Panc1 (cell line): ENCODE data around the gene CBX4. TPM values are rescaled to one million over a fixed set of nuclear protein-coding genes. Genes with fewer than 3 reads are reported as not detected.

Experiments used
- ATAC-seq: fragments of 200-7000 bp; cut with Tn5 transposase; 2 replicates; pipeline ENCODE4 v1.9.1; 2020; ENCODE audit warnings: mild to moderate bottlenecking, moderate library complexity
- BruUV-seq: library from RNA; stranded (reverse); fragments of 400-500 nt; replicated peaks from 2 replicates; lab custom pipeline; 2021; lab: Mats Ljungman, UMichigan
- CTCF ChIA-PET: fragments of 300-600 bp; sonication (Branson Sonifier 250); formaldehyde crosslinking; loops from one replicate; lab custom pipeline; 2022; ENCODE audit warnings: antibody characterized with exemption; lab: Charles Lee
- POLR2A ChIA-PET: fragments of 300-600 bp; sonication (Branson Sonifier 250); formaldehyde crosslinking; loops from one replicate; lab custom pipeline; 2022; ENCODE audit warnings: antibody characterized with exemption; lab: Charles Lee
- DNase-seq: peaks from one replicate; pipeline ENCODE4 v3.0.0-alpha.2; 2010; ENCODE audit warnings: low read depth, low spot score
- H3K27ac ChIP-seq: 2 replicates; pipeline ENCODE4 v1.5.1; 2011; ENCODE audit warnings: mild to moderate bottlenecking, low read length, inconsistent platforms
- H3K27me3 ChIP-seq: fragments of 200-500 bp; sonication (Bioruptor generic); 2 replicates; pipeline ENCODE4 v1.6.0; 2014; ENCODE audit warnings: low read length, inconsistent platforms; ENCODE audit not compliant: control insufficient read depth, insufficient read depth
- H3K36me3 ChIP-seq: fragments of 200-500 bp; sonication (Bioruptor generic); 2 replicates; pipeline ENCODE4 v1.5.1; 2014; ENCODE audit warnings: inconsistent platforms, mild to moderate bottlenecking, low read length, moderate library complexity; ENCODE audit not compliant: control insufficient read depth, insufficient read depth
- H3K4me1 ChIP-seq: 2 replicates; pipeline ENCODE4 v1.5.1; 2011; ENCODE audit warnings: inconsistent platforms, mild to moderate bottlenecking, low read length, moderate library complexity; ENCODE audit not compliant: control insufficient read depth, insufficient read depth
- H3K4me3 ChIP-seq, 2 experiments: 2 replicates each; pipeline ENCODE4 v1.5.1; 2011 to 2012; ENCODE audit warnings: low read depth in 2 of 2, low read length in 2 of 2, mild to moderate bottlenecking in 2 of 2, inconsistent platforms in 1 of 2, moderate library complexity in 1 of 2
- H3K9me3 ChIP-seq: fragments of 200-500 bp; sonication (Bioruptor generic); 2 replicates; pipeline ENCODE4 v1.5.1; 2014; ENCODE audit warnings: low read depth, mild to moderate bottlenecking, inconsistent platforms, low read length, moderate library complexity; ENCODE audit not compliant: control insufficient read depth, insufficient read depth
- CTCF ChIP-seq: fragments of 450-650 bp; IDR thresholded peaks from 2 replicates; pipeline ENCODE4 v1.5.1; 2017; ENCODE audit warnings: mild to moderate bottlenecking
- POLR2AphosphoS5 ChIP-seq: IDR thresholded peaks from 2 replicates; pipeline ENCODE4 v1.6.1; 2012; ENCODE audit warnings: mild to moderate bottlenecking, low read depth, low read length, moderate library complexity
- SIN3A ChIP-seq: IDR thresholded peaks from 2 replicates; pipeline ENCODE4 v1.6.1; 2012; ENCODE audit warnings: low read depth, mild to moderate bottlenecking, low read length, moderate library complexity, borderline replicate concordance; ENCODE audit not compliant: insufficient read depth
- TCF7L2 ChIP-seq: IDR thresholded peaks from 2 replicates; pipeline ENCODE4 v1.6.1; 2011; ENCODE audit warnings: mild to moderate bottlenecking, low read depth, low read length, inconsistent platforms
- in situ Hi-C: cut with HindIII; loops from 2 replicates; pipeline ENCODE4 v1.10.0; 2016; ENCODE audit warnings: low sequenced_read_pairs, low pct_unique_long_range_greater_than_20kb
- intact Hi-C: fragments of 100-400 bp; cut with micrococcal nuclease; formaldehyde crosslinking; loops from one replicate; pipeline ENCODE4 v1.10.0; 2022; ENCODE audit not compliant: unreplicated experiment
- total RNA-seq: library from RNA; stranded (reverse); gene quantifications from one replicate; pipeline ENCODE4 v1.2.1, GENCODE V29; 2021; ENCODE audit not compliant: unreplicated experiment
- TF ChIP-seq, protein P1 (sequence below), 2 experiments: IDR thresholded peaks; 2 replicates each; pipeline ENCODE4 v1.6.1; 2011 to 2012; ENCODE audit warnings: low read depth in 2 of 2, control low read depth in 1 of 2, low read length in 1 of 2, mild to moderate bottlenecking in 1 of 2, moderate library complexity in 1 of 2; ENCODE audit not compliant: insufficient read depth in 1 of 2

Gene CBX4
- total RNA-seq, 1 experiment from 2014 or later = 48.6 TPM

GRCh38 chr17:79840269-79840988 is 1.2 kb upstream of the CBX4 start:
- ChIA-PET CTCF (interaction anchor here (0.6 to 1.9 kb wide), 3 partner anchors 22 to 153 kb away, joined by 4 to 11 read pairs (median 4); no protein-coding TSS in a partner anchor), POLR2A (interaction anchor here (0.6 kb wide), 1 partner anchor 30 kb away, joined by 3 read pairs; no protein-coding TSS in a partner anchor)
- in situ Hi-C loops (no loop called here), intact Hi-C loops (loop anchor here (10.0 kb wide), 1 partner anchor 74 kb away; no protein-coding TSS in a partner anchor)
- DNase-seq = no peak
- Histone ChIP-seq H3K9me3 (no peaks in the 10 kb centered on the region), H3K27ac (peak overlapping the region; percentile 86), H3K4me1 (peaks cover 42% of the 10 kb centered on the region), H3K4me3 (peak overlapping the region; percentile 47 to 50), H3K36me3 (peaks cover 7% of the 10 kb centered on the region; the same call in 1 of the 2 replicates), H3K27me3 (no peaks in the 10 kb centered on the region)
- no peak for ATAC-seq
- BruUV-seq = no TSS peak
- TF ChIP-seq TCF7L2 (no peak), SIN3A (no peak), CTCF (no peak; the same call in 1 of the 2 replicates), POLR2AphosphoS5 (no peak)
- TF ChIP-seq, protein P1, sequence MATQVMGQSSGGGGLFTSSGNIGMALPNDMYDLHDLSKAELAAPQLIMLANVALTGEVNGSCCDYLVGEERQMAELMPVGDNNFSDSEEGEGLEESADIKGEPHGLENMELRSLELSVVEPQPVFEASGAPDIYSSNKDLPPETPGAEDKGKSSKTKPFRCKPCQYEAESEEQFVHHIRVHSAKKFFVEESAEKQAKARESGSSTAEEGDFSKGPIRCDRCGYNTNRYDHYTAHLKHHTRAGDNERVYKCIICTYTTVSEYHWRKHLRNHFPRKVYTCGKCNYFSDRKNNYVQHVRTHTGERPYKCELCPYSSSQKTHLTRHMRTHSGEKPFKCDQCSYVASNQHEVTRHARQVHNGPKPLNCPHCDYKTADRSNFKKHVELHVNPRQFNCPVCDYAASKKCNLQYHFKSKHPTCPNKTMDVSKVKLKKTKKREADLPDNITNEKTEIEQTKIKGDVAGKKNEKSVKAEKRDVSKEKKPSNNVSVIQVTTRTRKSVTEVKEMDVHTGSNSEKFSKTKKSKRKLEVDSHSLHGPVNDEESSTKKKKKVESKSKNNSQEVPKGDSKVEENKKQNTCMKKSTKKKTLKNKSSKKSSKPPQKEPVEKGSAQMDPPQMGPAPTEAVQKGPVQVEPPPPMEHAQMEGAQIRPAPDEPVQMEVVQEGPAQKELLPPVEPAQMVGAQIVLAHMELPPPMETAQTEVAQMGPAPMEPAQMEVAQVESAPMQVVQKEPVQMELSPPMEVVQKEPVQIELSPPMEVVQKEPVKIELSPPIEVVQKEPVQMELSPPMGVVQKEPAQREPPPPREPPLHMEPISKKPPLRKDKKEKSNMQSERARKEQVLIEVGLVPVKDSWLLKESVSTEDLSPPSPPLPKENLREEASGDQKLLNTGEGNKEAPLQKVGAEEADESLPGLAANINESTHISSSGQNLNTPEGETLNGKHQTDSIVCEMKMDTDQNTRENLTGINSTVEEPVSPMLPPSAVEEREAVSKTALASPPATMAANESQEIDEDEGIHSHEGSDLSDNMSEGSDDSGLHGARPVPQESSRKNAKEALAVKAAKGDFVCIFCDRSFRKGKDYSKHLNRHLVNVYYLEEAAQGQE (IDR thresholded peaks at IDR 0.05; ENCODE audit: insufficient read depth in 1 of 2, low read depth in 2 of 2, low read length in 1 of 2) = no peak

DNA sequence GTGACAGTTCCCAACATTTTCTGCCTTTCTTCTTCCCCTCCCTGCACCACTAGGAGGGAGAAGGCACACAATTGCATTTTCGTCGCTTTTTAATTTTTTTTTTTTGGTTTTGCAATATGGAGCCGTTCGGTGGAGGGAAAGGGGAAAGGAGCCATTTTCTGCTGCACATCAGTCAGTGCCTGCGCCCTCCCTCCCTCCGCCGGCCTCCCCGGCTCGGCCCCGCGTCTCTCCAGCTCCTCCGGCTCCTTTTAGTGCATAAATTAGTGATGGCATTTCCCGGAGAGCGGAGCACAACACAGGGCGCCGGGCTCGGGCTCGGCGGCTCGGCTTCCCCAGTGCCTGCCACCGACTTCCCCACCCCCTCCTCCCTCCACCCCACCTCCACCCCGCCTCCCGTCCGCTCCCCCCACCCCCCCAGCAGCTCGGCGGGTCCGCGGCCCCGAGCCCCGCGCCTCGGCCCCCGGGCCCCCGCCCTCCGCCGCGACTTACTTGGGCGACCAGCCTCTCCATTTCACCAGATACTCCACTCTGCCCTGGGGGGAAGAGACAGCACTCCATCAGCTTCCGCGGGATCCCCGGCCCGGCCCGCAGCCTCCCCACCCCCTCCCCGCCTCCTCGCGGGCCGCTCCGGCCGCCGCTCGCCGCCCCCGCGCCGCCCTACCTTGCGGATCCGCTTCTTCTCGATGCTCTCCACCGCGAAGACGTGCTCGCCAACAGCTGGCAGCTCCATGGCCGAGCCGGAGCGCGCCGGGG is 542 bp downstream of the CBX4 start:
- POLR2A ChIA-PET = interaction anchor here (0.5 to 0.7 kb wide), 4 partner anchors 23 to 59 kb away, joined by 3 to 5 read pairs (median 4); no protein-coding TSS in a partner anchor
- H3K27me3 ChIP-seq = no peaks in the 10 kb centered on the region
- peak overlapping the region; percentile 75 for H3K27ac ChIP-seq
- H3K36me3 ChIP-seq = peaks cover 7% of the 10 kb centered on the region; the same call in 1 of the 2 replicates
- H3K4me3 ChIP-seq = peak overlapping the region; percentile 65 to 97
- CTCF ChIA-PET = interaction anchor here (0.6 to 1.4 kb wide), 8 partner anchors 15 to 963 kb away, joined by 3 to 17 read pairs (median 4); no protein-coding TSS in a partner anchor
- no TSS peak for BruUV-seq
- DNase-seq = no peak
- peak; percentile 4; the same call in 1 of the 2 replicates for ATAC-seq
- H3K4me1 ChIP-seq = peaks cover 39% of the 10 kb centered on the region
- in situ Hi-C loops = no loop called here
- intact Hi-C loops = loop anchor here (5.0 to 10.0 kb wide), 2 partner anchors 94 to 149 kb away; no protein-coding TSS in a partner anchor
- TF ChIP-seq POLR2AphosphoS5 (no peak), TCF7L2 (no peak), SIN3A (no peak), CTCF (no peak)
- TF ChIP-seq, protein P1 (IDR thresholded peaks at IDR 0.05; ENCODE audit: insufficient read depth in 1 of 2, low read depth in 2 of 2, low read length in 1 of 2) = no peak
- no peaks in the 10 kb centered on the region for H3K9me3 ChIP-seq
